ENCODE results near the gene CCNF.

- TF ChIP-seq CTCF (IDR thresholded peaks at IDR 0.05) (no peak), EP300 (IDR thresholded peaks at IDR 0.05) (no peak)
These were observed 63.0 kb downstream of the CCNF start for GRCh38 chr16:2492292-2492691.

Measured in ovary (tissue), 3 donors.